ENCODE results near the gene ACADS.

The ACADS gene

DNA sequence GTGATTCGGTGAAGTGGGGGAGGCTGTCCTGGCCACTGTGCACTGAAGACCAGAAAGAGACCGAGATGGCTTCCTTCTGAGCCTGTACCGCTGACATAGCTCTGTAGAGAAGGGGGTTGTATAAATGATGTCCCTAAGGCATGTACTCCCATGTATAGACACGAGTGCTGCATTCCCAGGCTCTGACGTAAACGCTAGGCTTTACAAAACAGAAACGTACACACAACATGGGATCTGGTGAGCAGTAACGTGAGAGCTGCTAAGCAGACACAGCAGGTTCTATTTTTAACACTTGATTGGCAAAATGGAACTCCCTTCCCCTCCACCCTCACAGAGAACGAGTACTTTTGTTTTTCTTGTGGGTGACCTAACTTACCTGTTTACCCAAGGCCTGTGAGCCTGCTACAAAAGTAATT is 35.9 kb downstream of the ACADS start:
- Histone ChIP-seq H3K27me3 (ENCODE audit: low read depth, low read length) (no peaks in the 10 kb centered on the region), H4K20me1 (ENCODE audit: insufficient read depth, low read length) (no peaks in the 10 kb centered on the region), H3K79me2 (ENCODE audit: low read length) (no peaks in the 10 kb centered on the region), H3K9me3 (ENCODE audit: insufficient read depth, low read length) (no peaks in the 10 kb centered on the region), H3K36me3 (replicated peaks; ENCODE audit: low read depth, low read length) (peaks cover 32% of the 10 kb centered on the region), H3K4me3 (ENCODE audit: low read length) (no peak overlapping the region), H3K4me1 (ENCODE audit: low read length) (no peaks in the 10 kb centered on the region), H3K9ac (ENCODE audit: low read length) (no peak overlapping the region), H3K4me2 (ENCODE audit: low read length) (no peak overlapping the region), H3K27ac (ENCODE audit: low read length) (no peak overlapping the region), H2AFZ (ENCODE audit: low read depth, low read length) (no peak overlapping the region)
- TF ChIP-seq, protein P1, sequence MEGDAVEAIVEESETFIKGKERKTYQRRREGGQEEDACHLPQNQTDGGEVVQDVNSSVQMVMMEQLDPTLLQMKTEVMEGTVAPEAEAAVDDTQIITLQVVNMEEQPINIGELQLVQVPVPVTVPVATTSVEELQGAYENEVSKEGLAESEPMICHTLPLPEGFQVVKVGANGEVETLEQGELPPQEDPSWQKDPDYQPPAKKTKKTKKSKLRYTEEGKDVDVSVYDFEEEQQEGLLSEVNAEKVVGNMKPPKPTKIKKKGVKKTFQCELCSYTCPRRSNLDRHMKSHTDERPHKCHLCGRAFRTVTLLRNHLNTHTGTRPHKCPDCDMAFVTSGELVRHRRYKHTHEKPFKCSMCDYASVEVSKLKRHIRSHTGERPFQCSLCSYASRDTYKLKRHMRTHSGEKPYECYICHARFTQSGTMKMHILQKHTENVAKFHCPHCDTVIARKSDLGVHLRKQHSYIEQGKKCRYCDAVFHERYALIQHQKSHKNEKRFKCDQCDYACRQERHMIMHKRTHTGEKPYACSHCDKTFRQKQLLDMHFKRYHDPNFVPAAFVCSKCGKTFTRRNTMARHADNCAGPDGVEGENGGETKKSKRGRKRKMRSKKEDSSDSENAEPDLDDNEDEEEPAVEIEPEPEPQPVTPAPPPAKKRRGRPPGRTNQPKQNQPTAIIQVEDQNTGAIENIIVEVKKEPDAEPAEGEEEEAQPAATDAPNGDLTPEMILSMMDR (IDR thresholded peaks at IDR 0.05; ENCODE audit: low read depth, low read length): no peak
- no peak for TF ChIP-seq EZH2phosphoT487 (IDR thresholded peaks at IDR 0.05; ENCODE audit: low read depth)

DNA sequence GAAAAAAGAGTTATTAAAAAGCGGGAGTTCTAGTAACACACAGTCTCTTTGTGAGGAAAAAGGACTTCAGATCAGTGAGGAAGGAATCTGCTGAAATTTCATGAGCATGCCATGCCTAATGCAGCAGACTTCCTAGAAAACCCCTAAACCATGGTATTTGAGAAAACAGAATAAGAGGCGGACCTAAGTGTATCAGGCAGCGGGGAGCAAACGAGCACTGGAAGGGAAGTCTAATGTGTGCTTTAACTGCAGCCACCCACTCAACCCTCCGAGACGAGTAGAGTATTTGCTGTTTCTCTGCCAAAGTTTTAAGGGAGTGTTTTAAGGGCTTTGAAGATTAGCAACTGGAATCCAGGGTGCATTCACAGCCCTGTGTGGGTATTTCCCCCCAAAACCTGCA is 36.5 kb downstream of the ACADS start:
- H3K27ac ChIP-seq (ENCODE audit: low read length): no peak overlapping the region
- TF ChIP-seq EZH2phosphoT487 (IDR thresholded peaks at IDR 0.05; ENCODE audit: low read depth): no peak
- TF ChIP-seq, protein P1 (IDR thresholded peaks at IDR 0.05; ENCODE audit: low read depth, low read length): no peak

DNA sequence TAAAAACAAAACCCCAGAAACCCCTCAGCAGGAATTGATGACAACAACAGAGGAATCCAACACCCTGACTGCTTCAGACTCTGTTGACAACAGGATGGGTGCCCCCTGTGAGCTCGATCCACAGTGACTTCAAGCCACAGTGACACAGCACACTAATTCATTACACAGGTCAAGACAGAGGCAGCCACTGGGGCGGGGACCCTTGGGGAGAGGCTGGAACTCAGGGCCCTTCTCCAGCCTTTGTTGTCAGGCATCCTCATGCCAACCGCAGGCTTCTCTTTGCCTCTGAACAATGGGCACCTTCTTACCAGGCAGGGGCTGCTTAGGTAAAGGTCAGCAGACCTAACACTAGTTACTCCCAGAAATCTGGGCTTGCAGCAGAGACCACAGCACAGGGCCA is 37.6 kb downstream of the ACADS start:
- Histone ChIP-seq H3K27me3 (ENCODE audit: low read depth, low read length) (no peaks in the 10 kb centered on the region), H3K4me3 (ENCODE audit: low read length) (no peak overlapping the region), H3K9ac (ENCODE audit: low read length) (no peak overlapping the region), H3K79me2 (ENCODE audit: low read length) (no peaks in the 10 kb centered on the region), H3K9me3 (ENCODE audit: insufficient read depth, low read length) (no peaks in the 10 kb centered on the region), H3K4me2 (ENCODE audit: low read length) (no peak overlapping the region), H4K20me1 (ENCODE audit: insufficient read depth, low read length) (no peaks in the 10 kb centered on the region), H3K4me1 (ENCODE audit: low read length) (peaks cover 11% of the 10 kb centered on the region), H2AFZ (ENCODE audit: low read depth, low read length) (no peak overlapping the region), H3K27ac (ENCODE audit: low read length) (no peak overlapping the region), H3K36me3 (replicated peaks; ENCODE audit: low read depth, low read length) (peaks cover 42% of the 10 kb centered on the region)
- no peak for TF ChIP-seq EZH2phosphoT487 (IDR thresholded peaks at IDR 0.05; ENCODE audit: low read depth)
- TF ChIP-seq, protein P1 (IDR thresholded peaks at IDR 0.05; ENCODE audit: low read depth, low read length): no peak

More for the DNA sequence above, 36.5 kb downstream of the ACADS start:
- no peak overlapping the region for H3K4me2 ChIP-seq (ENCODE audit: low read length)
- no peak overlapping the region for H3K9ac ChIP-seq (ENCODE audit: low read length)
- H2AFZ ChIP-seq (ENCODE audit: low read depth, low read length): no peak overlapping the region
- H3K4me3 ChIP-seq (ENCODE audit: low read length): no peak overlapping the region
- H3K9me3 ChIP-seq (ENCODE audit: insufficient read depth, low read length): no peaks in the 10 kb centered on the region
- H3K27me3 ChIP-seq (ENCODE audit: low read depth, low read length): no peaks in the 10 kb centered on the region
- no peaks in the 10 kb centered on the region for H3K79me2 ChIP-seq (ENCODE audit: low read length)
- H4K20me1 ChIP-seq (ENCODE audit: insufficient read depth, low read length): no peaks in the 10 kb centered on the region
- H3K36me3 ChIP-seq (replicated peaks; ENCODE audit: low read depth, low read length): peaks cover 36% of the 10 kb centered on the region
- no peaks in the 10 kb centered on the region for H3K4me1 ChIP-seq (ENCODE audit: low read length)

DNA sequence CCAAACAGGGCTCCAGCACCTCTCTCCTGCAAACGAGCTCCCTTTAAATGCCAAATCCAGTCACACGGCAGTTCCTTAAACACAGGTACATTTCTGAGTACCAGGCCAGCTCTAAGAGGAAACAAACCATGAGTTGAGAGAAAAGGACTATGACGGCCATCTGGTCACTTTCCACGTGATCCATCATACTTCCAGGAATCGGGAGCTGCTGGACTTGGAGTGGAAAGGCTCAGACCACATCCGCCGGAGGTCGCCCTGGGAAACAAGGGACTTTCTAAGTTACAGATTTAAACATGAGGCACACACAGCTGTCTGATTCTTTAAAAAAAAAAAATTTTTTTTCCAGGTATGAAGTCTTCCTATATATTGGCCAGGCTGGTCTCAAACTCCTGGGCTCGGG is 39.2 kb downstream of the ACADS start:
- Histone ChIP-seq H2AFZ (ENCODE audit: low read depth, low read length) (no peak overlapping the region), H3K4me3 (ENCODE audit: low read length) (no peak overlapping the region), H3K4me2 (ENCODE audit: low read length) (no peak overlapping the region), H3K27me3 (ENCODE audit: low read depth, low read length) (no peaks in the 10 kb centered on the region), H3K4me1 (ENCODE audit: low read length) (peaks cover 16% of the 10 kb centered on the region), H3K79me2 (ENCODE audit: low read length) (no peaks in the 10 kb centered on the region), H3K36me3 (replicated peaks; ENCODE audit: low read depth, low read length) (peaks cover 45% of the 10 kb centered on the region), H4K20me1 (ENCODE audit: insufficient read depth, low read length) (no peaks in the 10 kb centered on the region), H3K27ac (ENCODE audit: low read length) (no peak overlapping the region), H3K9ac (ENCODE audit: low read length) (no peak overlapping the region), H3K9me3 (ENCODE audit: insufficient read depth, low read length) (no peaks in the 10 kb centered on the region)
- no peak for TF ChIP-seq EZH2phosphoT487 (IDR thresholded peaks at IDR 0.05; ENCODE audit: low read depth)

DNA sequence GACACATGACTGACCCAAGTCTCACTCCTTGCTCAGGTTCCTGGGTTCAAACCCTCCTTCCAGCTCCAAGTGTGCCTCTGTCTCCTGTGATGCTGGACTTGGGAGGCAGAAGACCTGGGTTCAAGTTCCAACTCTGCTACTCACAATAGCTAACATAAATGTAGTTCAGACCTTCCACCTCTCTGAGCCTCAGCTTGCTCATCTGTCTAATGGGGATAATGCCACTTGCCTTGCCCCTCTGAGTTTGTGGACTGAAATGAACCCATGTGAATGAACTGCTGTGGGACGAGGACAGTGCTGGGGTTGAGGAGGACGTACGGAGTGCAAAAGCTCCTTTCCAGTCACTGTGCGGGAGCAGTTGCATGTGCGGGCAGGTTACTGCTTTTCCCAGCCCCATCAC is 40.9 kb downstream of the ACADS start:
- Histone ChIP-seq H3K4me3 (ENCODE audit: low read length) (no peak overlapping the region), H3K9ac (ENCODE audit: low read length) (no peak overlapping the region), H3K79me2 (ENCODE audit: low read length) (no peaks in the 10 kb centered on the region), H3K27me3 (ENCODE audit: low read depth, low read length) (no peaks in the 10 kb centered on the region), H3K27ac (ENCODE audit: low read length) (no peak overlapping the region), H2AFZ (ENCODE audit: low read depth, low read length) (no peak overlapping the region), H3K4me1 (ENCODE audit: low read length) (peaks cover 16% of the 10 kb centered on the region), H3K36me3 (replicated peaks; ENCODE audit: low read depth, low read length) (peaks cover 40% of the 10 kb centered on the region), H3K9me3 (ENCODE audit: insufficient read depth, low read length) (no peaks in the 10 kb centered on the region), H3K4me2 (ENCODE audit: low read length) (no peak overlapping the region), H4K20me1 (ENCODE audit: insufficient read depth, low read length) (no peaks in the 10 kb centered on the region)
- TF ChIP-seq, protein P1 (IDR thresholded peaks at IDR 0.05; ENCODE audit: low read depth, low read length): no peak
- TF ChIP-seq EZH2phosphoT487 (IDR thresholded peaks at IDR 0.05; ENCODE audit: low read depth): no peak
